Tongue (tissue), 1 donor: Measurements from ENCODE around the gene ASB10. TPM values are rescaled to one million over a fixed set of nuclear protein-coding genes. Genes with fewer than 3 reads are reported as not detected.

Experiments
- total RNA-seq: library from RNA; depleted of rRNA; stranded (reverse); fragments of >200 nt; gene quantifications from one replicate; pipeline ENCODE4 v1.2.3, GENCODE V29; 2014

The ASB10 gene
- total RNA-seq, 1 donor from 2014 or later = 4.9 TPM

Other genes starting within 250 kb of the ASB10 start
- 16.5 TPM for gene KCNH2, start 208.9 kb downstream of the ASB10 start, total RNA-seq
- gene NOS3, start 196.2 kb downstream of the ASB10 start, total RNA-seq = 7.0 TPM
- 25.8 TPM for gene ATG9B, start 162.8 kb downstream of the ASB10 start, total RNA-seq
- 28.6 TPM for gene ABCB8, start 158.8 kb downstream of the ASB10 start, total RNA-seq
- 0.51 TPM for gene ASIC3, start 138.7 kb downstream of the ASB10 start, total RNA-seq
- gene CDK5, start 129.4 kb downstream of the ASB10 start, total RNA-seq = 6.8 TPM
- 52.6 TPM for gene SLC4A2, start 127.7 kb downstream of the ASB10 start, total RNA-seq
- gene FASTK, start 106.4 kb downstream of the ASB10 start, total RNA-seq = 95.2 TPM
- gene TMUB1, start 103.8 kb downstream of the ASB10 start, total RNA-seq = 18.0 TPM
- gene AGAP3, start 100.8 kb downstream of the ASB10 start, total RNA-seq = 31.4 TPM
- gene GBX1, start 19.6 kb downstream of the ASB10 start, total RNA-seq = not detected
- not detected for gene H2BK1, start 23.2 kb upstream of the ASB10 start, total RNA-seq
- gene ABCF2, start 40.0 kb upstream of the ASB10 start, total RNA-seq = 36.9 TPM
- 29.2 TPM for gene CHPF2, start 45.2 kb upstream of the ASB10 start, total RNA-seq
- 72.5 TPM for gene SMARCD3, start 61.4 kb upstream of the ASB10 start, total RNA-seq
- gene NUB1, start 154.6 kb upstream of the ASB10 start, total RNA-seq = 27.8 TPM
- 13.1 TPM for gene WDR86, start 222.8 kb upstream of the ASB10 start, total RNA-seq